ENCODE data around the gene MORN1.
"Not testable (repeated sequence)": the region's sequence is repeated elsewhere in the genome, so short reads cannot be mapped to it uniquely, and the experiment has no call there.

Gene MORN1

GRCh38 chr1:2391041-2391930, at the start of gene MORN1, which contains the start of gene RER1:
MORN1 (minus strand) TSS chr1:2391554; CDS start chr1:2391533, 21 bp downstream.
RER1 (plus strand) TSS chr1:2391841; CDS start chr1:2395791, 3,950 bp downstream.
- Mint-ChIP-seq H3K27ac (peak within 1 kb of the TSS; percentile 89), H3K9me3 (no peaks in the 10 kb centered on the region), H3K27me3 (no peaks in the 10 kb centered on the region), H3K4me3 (peak within 1 kb of the TSS; percentile 93), H3K4me1 (ENCODE audit: low read depth) (peaks cover 38% of the 10 kb centered on the region), H3K36me3 (ENCODE audit: low read depth) (peaks cover 24% of the 10 kb centered on the region)

- H3K27me3 Mint-ChIP-seq = not testable (repeated sequence)
Observed at GRCh38 chr1:2440346-2440745, 49.0 kb upstream of the MORN1 start.

GRCh38 chr1:2439369-2439768, 48.0 kb upstream of the MORN1 start:
- no peaks in the 10 kb centered on the region for H3K4me1 Mint-ChIP-seq (ENCODE audit: low read depth)
- no peaks in the 10 kb centered on the region for H3K9me3 Mint-ChIP-seq
- H3K27ac Mint-ChIP-seq = no peak overlapping the region
- no peaks in the 10 kb centered on the region for H3K27me3 Mint-ChIP-seq
- H3K36me3 Mint-ChIP-seq (ENCODE audit: low read depth) = no peaks in the 10 kb centered on the region
- no peak overlapping the region for H3K4me3 Mint-ChIP-seq

More at GRCh38 chr1:2440346-2440745, 49.0 kb upstream of the MORN1 start:
- not testable (repeated sequence) for H3K4me3 Mint-ChIP-seq; H3K27ac Mint-ChIP-seq; H3K9me3 Mint-ChIP-seq; H3K4me1 Mint-ChIP-seq (ENCODE audit: low read depth); H3K36me3 Mint-ChIP-seq (ENCODE audit: low read depth)

GRCh38 chr1:2438641-2439040, 47.3 kb upstream of the MORN1 start:
- Mint-ChIP-seq H3K9me3 (no peaks in the 10 kb centered on the region), H3K4me1 (ENCODE audit: low read depth) (no peaks in the 10 kb centered on the region), H3K36me3 (ENCODE audit: low read depth) (no peaks in the 10 kb centered on the region), H3K27me3 (no peaks in the 10 kb centered on the region), H3K4me3 (no peak overlapping the region), H3K27ac (no peak overlapping the region)

GRCh38 chr1:2438038-2438437, 46.7 kb upstream of the MORN1 start:
- Mint-ChIP-seq H3K36me3 (ENCODE audit: low read depth) (no peaks in the 10 kb centered on the region), H3K4me1 (ENCODE audit: low read depth) (no peaks in the 10 kb centered on the region), H3K9me3 (no peaks in the 10 kb centered on the region), H3K27ac (no peak overlapping the region), H3K27me3 (no peaks in the 10 kb centered on the region), H3K4me3 (no peak overlapping the region)

- Mint-ChIP-seq H3K36me3 (ENCODE audit: low read depth) (no peaks in the 10 kb centered on the region), H3K9me3 (no peaks in the 10 kb centered on the region), H3K4me1 (ENCODE audit: low read depth) (no peaks in the 10 kb centered on the region), H3K27me3 (no peaks in the 10 kb centered on the region), H3K4me3 (no peak overlapping the region), H3K27ac (no peak overlapping the region)
Observed at GRCh38 chr1:2437617-2438016, 46.3 kb upstream of the MORN1 start.

GRCh38 chr1:2436876-2437275, 45.5 kb upstream of the MORN1 start:
- Mint-ChIP-seq H3K4me3 (no peak overlapping the region), H3K27me3 (no peaks in the 10 kb centered on the region), H3K36me3 (ENCODE audit: low read depth) (no peaks in the 10 kb centered on the region), H3K9me3 (no peaks in the 10 kb centered on the region), H3K4me1 (ENCODE audit: low read depth) (no peaks in the 10 kb centered on the region), H3K27ac (no peak overlapping the region)

GRCh38 chr1:2435746-2436355, 44.5 kb upstream of the MORN1 start:
- Mint-ChIP-seq H3K27ac (no peak overlapping the region), H3K36me3 (ENCODE audit: low read depth) (no peaks in the 10 kb centered on the region), H3K27me3 (no peaks in the 10 kb centered on the region), H3K4me1 (ENCODE audit: low read depth) (no peaks in the 10 kb centered on the region), H3K9me3 (no peaks in the 10 kb centered on the region), H3K4me3 (no peak overlapping the region)

- no peaks in the 10 kb centered on the region for H3K9me3 Mint-ChIP-seq
- no peaks in the 10 kb centered on the region for H3K36me3 Mint-ChIP-seq (ENCODE audit: low read depth)
- H3K27me3 Mint-ChIP-seq = no peaks in the 10 kb centered on the region
- no peaks in the 10 kb centered on the region for H3K4me1 Mint-ChIP-seq (ENCODE audit: low read depth)
- no peak overlapping the region for H3K4me3 Mint-ChIP-seq
- H3K27ac Mint-ChIP-seq = no peak overlapping the region
Observed at GRCh38 chr1:2435091-2435490, 43.7 kb upstream of the MORN1 start.

GRCh38 chr1:2433936-2434655, 42.7 kb upstream of the MORN1 start:
- Mint-ChIP-seq H3K9me3 (no peaks in the 10 kb centered on the region), H3K27me3 (no peaks in the 10 kb centered on the region), H3K4me3 (no peak overlapping the region), H3K27ac (no peak overlapping the region), H3K4me1 (ENCODE audit: low read depth) (no peaks in the 10 kb centered on the region), H3K36me3 (ENCODE audit: low read depth) (no peaks in the 10 kb centered on the region)

GRCh38 chr1:2433196-2433595, 41.8 kb upstream of the MORN1 start:
- Mint-ChIP-seq H3K4me3 (no peak overlapping the region), H3K27ac (no peak overlapping the region), H3K27me3 (no peaks in the 10 kb centered on the region), H3K36me3 (ENCODE audit: low read depth) (no peaks in the 10 kb centered on the region), H3K9me3 (no peaks in the 10 kb centered on the region), H3K4me1 (ENCODE audit: low read depth) (no peaks in the 10 kb centered on the region)

GRCh38 chr1:2432441-2432844, 41.1 kb upstream of the MORN1 start:
- Mint-ChIP-seq H3K4me1 (ENCODE audit: low read depth) (no peaks in the 10 kb centered on the region), H3K9me3 (no peaks in the 10 kb centered on the region), H3K36me3 (ENCODE audit: low read depth) (no peaks in the 10 kb centered on the region), H3K27me3 (no peaks in the 10 kb centered on the region), H3K27ac (no peak overlapping the region), H3K4me3 (no peak overlapping the region)

- H3K27ac Mint-ChIP-seq = no peak overlapping the region
- H3K4me1 Mint-ChIP-seq (ENCODE audit: low read depth) = no peaks in the 10 kb centered on the region
- no peaks in the 10 kb centered on the region for H3K9me3 Mint-ChIP-seq
- H3K4me3 Mint-ChIP-seq = no peak overlapping the region
- H3K27me3 Mint-ChIP-seq = no peaks in the 10 kb centered on the region
- H3K36me3 Mint-ChIP-seq (ENCODE audit: low read depth) = no peaks in the 10 kb centered on the region
Observed at GRCh38 chr1:2431518-2431917, 40.2 kb upstream of the MORN1 start.

- no peaks in the 10 kb centered on the region for H3K4me1 Mint-ChIP-seq (ENCODE audit: low read depth)
- H3K27ac Mint-ChIP-seq = no peak overlapping the region
- H3K36me3 Mint-ChIP-seq (ENCODE audit: low read depth) = no peaks in the 10 kb centered on the region
- no peak overlapping the region for H3K4me3 Mint-ChIP-seq
- H3K27me3 Mint-ChIP-seq = no peaks in the 10 kb centered on the region
- no peaks in the 10 kb centered on the region for H3K9me3 Mint-ChIP-seq
Observed at GRCh38 chr1:2431103-2431502, 39.7 kb upstream of the MORN1 start.

- Mint-ChIP-seq H3K4me3 (no peak overlapping the region), H3K27ac (no peak overlapping the region), H3K27me3 (no peaks in the 10 kb centered on the region), H3K9me3 (no peaks in the 10 kb centered on the region), H3K4me1 (ENCODE audit: low read depth) (no peaks in the 10 kb centered on the region), H3K36me3 (ENCODE audit: low read depth) (no peaks in the 10 kb centered on the region)
Observed at GRCh38 chr1:2430592-2430973, 39.2 kb upstream of the MORN1 start.

Measured in stimulated activated naive CD8-positive, alpha-beta T cell treated with anti-CD3 and anti-CD28 coated beads, Interleukin-15, Interleukin-2, amounts not matched to agents 100 ng/mL and 50 ng/mL, for 24 hours (primary cell).